Fibroblast of skin of right biceps (primary cell): ENCODE measurements around the gene SIVA1.
"Not testable (repeated sequence)": the region's sequence is repeated elsewhere in the genome, so short reads cannot be mapped to it uniquely, and the experiment has no call there.

Source experiments
- DNase-seq: peaks from one replicate; pipeline ENCODE4 v3.0.0-alpha.2; 2013

Gene SIVA1

GRCh38 chr14:104721505-104722431, 31.2 kb upstream of the SIVA1 start:
- DNase-seq = no peak

- no peak for DNase-seq
Measured at GRCh38 chr14:104722938-104723650, 29.9 kb upstream of the SIVA1 start.

GRCh38 chr14:104723651-104724406, 29.1 kb upstream of the SIVA1 start, which contains the start of gene ADSS1:
Gene ADSS1, plus strand, starts transcription at chr14:104724229. Its CDS starts 42 bp downstream, at chr14:104724271.
- DNase-seq = no peak

- no peak for DNase-seq
Measured at GRCh38 chr14:104724407-104724980, 28.5 kb upstream of the SIVA1 start.

GRCh38 chr14:104724981-104725771, 27.8 kb upstream of the SIVA1 start:
- DNase-seq = peak; percentile 48

GRCh38 chr14:104725772-104726548, 27.0 kb upstream of the SIVA1 start:
- DNase-seq = no peak

- DNase-seq = no peak
Measured at GRCh38 chr14:104726600-104727451, 26.1 kb upstream of the SIVA1 start.

GRCh38 chr14:104728631-104729030, 24.3 kb upstream of the SIVA1 start:
- no peak for DNase-seq

GRCh38 chr14:104729176-104729834, 23.6 kb upstream of the SIVA1 start:
- not testable (repeated sequence) for DNase-seq

GRCh38 chr14:104729835-104730181, 23.1 kb upstream of the SIVA1 start:
- no peak for DNase-seq

GRCh38 chr14:104730487-104730886, 22.5 kb upstream of the SIVA1 start:
- DNase-seq = no peak

GRCh38 chr14:104731320-104732294, 21.3 kb upstream of the SIVA1 start:
- no peak for DNase-seq

GRCh38 chr14:104732355-104732804, 20.6 kb upstream of the SIVA1 start:
- DNase-seq = no peak

GRCh38 chr14:104732931-104733681, 19.8 kb upstream of the SIVA1 start:
- no peak for DNase-seq

GRCh38 chr14:104734051-104734587, 18.8 kb upstream of the SIVA1 start:
- no peak for DNase-seq

GRCh38 chr14:104734601-104734990, 18.4 kb upstream of the SIVA1 start:
- DNase-seq = no peak
